ENCODE results near the gene TMUB2.
"Not testable (repeated sequence)": the region's sequence is repeated elsewhere in the genome, so short reads cannot be mapped to it uniquely, and the experiment has no call there.

Gene TMUB2

GRCh38 chr17:44186307-44187130, at the start of gene TMUB2:
TMUB2 (plus strand) TSS chr17:44186972; CDS start chr17:44187709, 737 bp downstream.
- DNase-seq (ENCODE audit: low read depth): peak; percentile 92

DNA sequence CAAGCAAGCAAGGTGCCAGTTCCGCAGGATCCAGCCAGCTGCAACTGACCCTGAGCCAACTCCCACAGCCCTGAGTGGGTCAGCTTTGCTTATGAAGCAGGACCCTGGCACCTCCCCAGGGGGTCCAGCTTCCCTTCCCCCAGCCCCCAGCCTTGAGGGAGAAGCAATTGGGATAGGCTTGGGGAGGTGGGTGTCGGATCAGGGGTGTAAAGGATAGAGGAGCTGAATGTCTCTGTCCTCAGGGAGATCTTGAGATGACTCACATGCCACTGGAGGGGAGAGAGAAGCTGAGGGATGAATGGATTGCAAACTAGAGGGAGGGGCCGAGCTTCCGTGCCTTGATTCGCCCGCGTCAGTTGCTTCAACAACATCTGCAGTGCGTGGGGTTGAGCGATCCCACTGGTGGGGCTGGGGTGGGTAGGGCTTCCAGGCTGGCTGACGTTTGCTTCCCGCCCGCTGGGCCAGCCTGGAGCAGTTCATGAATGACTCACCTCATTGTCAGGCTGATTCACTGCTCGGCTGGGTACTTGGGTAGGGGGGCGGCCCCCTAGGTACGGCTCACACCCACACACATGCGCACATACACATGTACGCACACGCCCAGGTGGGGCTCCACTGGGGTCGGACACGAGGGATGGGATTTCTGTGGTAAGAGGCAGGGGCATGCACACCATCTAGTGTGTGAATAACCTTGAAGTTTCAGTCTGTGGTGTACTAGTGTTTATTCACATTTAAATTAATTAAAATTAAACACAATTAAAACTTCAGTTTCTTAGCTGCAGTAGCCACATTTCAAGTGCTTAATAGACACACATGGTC, 48.7 kb upstream of the TMUB2 start:
- DNase-seq (ENCODE audit: low read depth): peak; percentile 96

DNA sequence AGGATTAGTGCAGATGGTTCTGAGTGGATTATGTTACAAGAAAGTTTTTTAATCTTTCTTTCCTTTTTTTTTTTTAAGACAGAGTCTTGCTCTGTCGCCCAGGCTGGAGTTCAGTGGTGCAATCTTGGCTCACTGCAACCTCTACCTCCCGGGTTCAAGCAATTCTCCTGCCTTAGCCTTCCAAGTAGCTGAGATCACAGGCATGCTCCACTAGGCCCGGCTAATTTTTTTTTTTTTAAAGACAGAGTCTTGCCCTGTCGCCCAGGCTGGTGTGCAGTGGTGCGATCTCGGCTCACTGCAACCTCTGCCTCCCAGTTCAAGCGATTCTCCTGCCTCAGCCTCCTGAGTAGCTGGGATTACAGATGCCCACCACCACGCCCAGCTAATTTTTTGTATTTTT, 42.9 kb upstream of the TMUB2 start:
- DNase-seq (ENCODE audit: low read depth): not testable (repeated sequence)

- DNase-seq (ENCODE audit: low read depth): no peak
Measured at GRCh38 chr17:44144966-44145739, 41.6 kb upstream of the TMUB2 start.

GRCh38 chr17:44146375-44147346, 40.1 kb upstream of the TMUB2 start:
- no peak for DNase-seq (ENCODE audit: low read depth)

DNA sequence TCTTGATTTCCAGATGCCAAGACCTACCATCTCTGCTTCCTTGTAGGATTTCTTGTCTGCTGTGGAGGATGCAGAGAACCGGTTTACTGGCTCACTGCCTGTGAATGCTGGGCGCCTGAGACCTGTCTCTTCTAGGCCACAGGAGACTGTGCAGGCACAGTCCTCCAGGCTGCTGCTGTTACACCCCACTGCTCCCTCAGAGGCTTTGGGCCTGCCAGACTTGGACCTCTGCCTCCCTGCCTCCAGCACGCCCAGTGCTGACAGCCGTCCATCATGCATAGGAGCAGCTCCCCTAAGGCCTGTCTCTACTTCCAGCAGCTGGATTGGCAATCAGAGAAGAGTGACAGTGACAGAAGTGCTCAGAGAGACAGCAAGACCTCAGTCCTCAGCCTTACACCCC, 39.0 kb upstream of the TMUB2 start:
- DNase-seq (ENCODE audit: low read depth): no peak

DNA sequence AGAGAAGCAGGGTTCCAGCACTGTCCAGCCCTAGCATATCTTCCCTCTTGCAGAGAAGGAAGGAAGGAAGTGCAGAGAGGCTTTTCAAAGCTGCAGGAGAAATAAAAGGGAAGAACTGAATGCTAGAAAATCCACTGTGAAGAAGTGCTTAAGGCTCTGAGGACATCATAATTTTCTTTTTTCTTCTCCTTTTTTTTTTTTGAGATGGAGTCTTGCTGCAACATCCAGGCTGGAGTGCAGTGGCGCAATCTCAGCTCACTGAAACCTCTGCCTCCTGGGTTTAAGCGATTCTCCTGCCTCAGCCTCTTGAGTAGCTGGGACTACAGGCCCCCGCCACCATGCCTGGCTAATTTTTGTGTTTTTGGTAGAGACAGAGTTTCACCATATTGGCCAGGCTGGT, 37.7 kb upstream of the TMUB2 start:
- DNase-seq (ENCODE audit: low read depth): not testable (repeated sequence)

- no peak for DNase-seq (ENCODE audit: low read depth)
Measured at GRCh38 chr17:44149750-44150329, 36.9 kb upstream of the TMUB2 start.

DNA sequence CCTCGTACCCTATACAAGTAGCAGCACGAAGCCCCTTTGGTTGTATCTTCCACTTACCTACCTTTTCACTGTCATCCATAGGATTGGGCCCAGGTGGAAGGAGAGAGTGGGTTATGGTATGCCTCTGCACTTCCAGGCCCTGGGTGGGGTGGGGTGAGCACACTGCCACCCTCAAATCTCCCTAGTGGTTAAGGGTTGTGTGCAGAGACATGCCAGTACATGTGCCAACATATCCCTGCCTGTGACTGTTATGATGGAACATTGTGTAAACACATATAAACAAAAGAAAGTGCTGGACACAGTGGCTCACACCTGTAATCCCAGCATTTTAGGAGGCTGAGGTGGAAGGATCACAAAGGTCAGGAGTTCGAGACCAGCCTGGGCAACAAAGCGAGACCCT, 33.9 kb upstream of the TMUB2 start:
- DNase-seq (ENCODE audit: low read depth): no peak

DNA sequence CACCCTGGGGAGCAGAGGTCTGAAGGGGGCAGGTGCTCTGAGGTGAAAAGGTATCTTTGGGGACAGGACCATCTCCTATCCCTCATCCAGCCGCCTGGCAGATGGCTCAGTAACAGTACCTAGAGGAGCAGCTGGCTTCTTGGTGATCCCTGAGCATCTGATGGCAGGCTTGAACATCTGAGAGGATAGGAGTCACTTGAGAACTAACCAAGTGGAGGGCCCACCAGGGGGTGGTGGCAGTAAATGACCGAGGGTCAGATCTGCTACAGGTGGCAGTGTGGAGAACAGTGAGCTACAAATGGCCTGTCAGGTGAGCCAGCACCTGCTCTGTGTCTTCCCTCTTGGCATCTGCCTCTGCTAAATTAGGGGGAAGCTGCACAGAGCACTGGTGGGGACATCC, 31.3 kb upstream of the TMUB2 start:
- DNase-seq (ENCODE audit: low read depth): no peak

- no peak for DNase-seq (ENCODE audit: low read depth)
Measured at GRCh38 chr17:44159519-44160210, 27.1 kb upstream of the TMUB2 start.

GRCh38 chr17:44164476-44164875, 22.3 kb upstream of the TMUB2 start:
- DNase-seq (ENCODE audit: low read depth): no peak

GRCh38 chr17:44167181-44167861, 19.5 kb upstream of the TMUB2 start:
- no peak for DNase-seq (ENCODE audit: low read depth)

DNA sequence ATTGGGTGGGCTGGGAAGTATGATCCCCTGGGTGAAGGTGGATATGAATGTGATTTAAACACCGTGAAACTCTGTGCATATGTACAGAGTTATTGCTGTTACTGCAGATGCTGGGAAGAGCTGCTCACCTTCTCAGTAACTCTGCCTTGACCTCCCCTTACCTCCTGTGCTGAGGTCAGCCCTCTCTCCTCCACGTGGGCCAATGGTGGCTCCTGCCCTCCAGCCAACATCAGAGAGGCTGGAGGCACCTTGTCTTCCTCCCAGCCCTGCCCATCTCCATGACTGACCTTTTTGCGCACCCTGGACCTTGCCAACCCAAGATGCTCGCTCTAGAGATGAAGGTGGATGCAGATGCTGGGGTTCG, 16.7 kb upstream of the TMUB2 start:
- DNase-seq (ENCODE audit: low read depth): no peak

DNA sequence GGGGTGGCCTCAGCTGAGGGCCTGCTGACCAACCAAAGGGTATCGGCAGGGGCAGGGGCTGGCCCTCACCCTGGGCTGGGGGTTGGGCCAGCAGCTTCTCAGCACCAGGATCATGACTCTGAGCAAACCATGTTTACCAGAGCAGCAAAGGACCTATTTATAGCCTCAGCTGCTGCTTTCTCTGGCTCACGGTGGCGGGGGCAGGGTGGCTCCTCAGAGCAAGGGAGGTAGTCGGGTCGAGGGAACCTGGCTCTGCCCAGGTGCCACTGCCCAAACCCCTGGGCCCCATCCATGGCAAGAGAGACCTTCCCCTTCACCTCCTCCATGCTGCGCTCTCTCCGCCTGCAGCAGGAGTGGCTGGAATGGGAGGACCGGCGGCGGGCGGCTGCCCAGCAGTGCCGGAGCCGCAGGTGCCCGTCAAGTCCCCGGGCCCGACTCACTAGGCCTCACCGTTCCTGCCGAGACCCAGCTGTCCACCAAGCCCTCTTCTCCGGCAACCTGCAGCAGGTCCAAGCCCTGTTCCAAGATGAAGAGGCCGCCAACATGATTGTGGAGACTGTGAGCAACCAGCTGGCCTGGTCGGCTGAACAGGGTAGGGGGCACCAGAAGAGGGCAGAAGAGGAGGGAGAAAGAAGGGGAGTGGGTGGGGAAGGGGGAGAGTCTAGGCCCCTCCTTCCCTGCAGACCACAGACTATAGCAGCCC, 16.1 kb upstream of the TMUB2 start, which contains the start of gene ASB16:
Gene ASB16 (plus strand): TSS at position 206 of the 703 bp plus-strand sequence. CDS start 86 bp downstream, at position 292.
- DNase-seq (ENCODE audit: low read depth): no peak

- no peak for DNase-seq (ENCODE audit: low read depth)
Measured at GRCh38 chr17:44171931-44172455, 14.8 kb upstream of the TMUB2 start.

DNA sequence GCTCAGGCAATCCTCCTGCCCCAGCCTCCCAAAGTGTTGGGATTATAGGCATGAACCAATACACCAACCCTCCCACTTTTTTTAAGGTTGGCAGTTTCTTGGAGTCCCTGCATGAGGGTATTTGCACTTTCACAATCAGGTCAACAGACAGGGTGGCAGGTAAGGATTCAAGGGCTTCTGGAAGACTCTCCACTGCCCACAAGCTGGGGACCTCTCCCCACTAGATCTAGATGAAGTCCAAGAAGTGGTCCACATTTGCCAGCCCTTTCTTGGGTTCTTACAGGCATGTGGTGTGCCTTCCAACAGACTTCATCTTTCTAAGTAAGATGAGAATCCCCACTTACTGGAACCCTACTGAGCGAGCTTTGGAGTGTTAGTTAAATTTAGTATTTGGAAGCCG, 12.3 kb upstream of the TMUB2 start:
- no peak for DNase-seq (ENCODE audit: low read depth)

GRCh38 chr17:44176257-44176656, 10.5 kb upstream of the TMUB2 start:
- DNase-seq (ENCODE audit: low read depth): no peak
